ENCODE data around the gene TRPM5. TPM values are rescaled to one million over a fixed set of nuclear protein-coding genes. Genes with fewer than 3 reads are reported as not detected.

Gene TRPM5
- total and polyA plus RNA-seq, 2 of the 8 experiments (the other 6 are each of a cell fraction or from before 2014, with no cell fraction given), result 0.02 TPM; not detected in 1

GRCh38 chr11:2475136-2475918, 31.0 kb upstream of the TRPM5 start:
- H4K91ac ChIP-seq (replicated peaks; ENCODE audit: insufficient read length, low read length), result no peak overlapping the region
- no peak overlapping the region for H4K8ac ChIP-seq (ENCODE audit: extremely low read depth, insufficient read depth, low read length)
- ChIA-PET POLR2A (ENCODE audit: partially characterized antibody) (interaction anchor here (1.3 kb wide), 1 partner anchor 16 kb away, joined by 3 read pairs; no protein-coding TSS in a partner anchor), CTCF (ENCODE audit: partially characterized antibody) (interaction anchor here (0.8 to 1.9 kb wide), 6 partner anchors 22 to 413 kb away, joined by 3 to 15 read pairs (median 4); no protein-coding TSS in a partner anchor)
- H3K23ac ChIP-seq (ENCODE audit: insufficient read length), result no peak overlapping the region
- H3K79me1 ChIP-seq (ENCODE audit: low read depth, low read length), result no peaks in the 10 kb centered on the region
- no peaks in the 10 kb centered on the region for H3K4me1 ChIP-seq (replicated peaks in 1 of 4; ENCODE audit: control insufficient read depth in 3 of 4, insufficient read depth in 4 of 4, low read length in 3 of 4)
- peaks cover 5 to 9% of the 10 kb centered on the region in 2 experiments; a peak in 2 of 4 replicates for H3K9me3 ChIP-seq (ENCODE audit: insufficient read depth in 2 of 2, low read depth in 1 of 2, low read length in 1 of 2)
- H2AFZ ChIP-seq (ENCODE audit: low read length), result no peak overlapping the region
- H4K5ac ChIP-seq (ENCODE audit: insufficient read length, low read depth, low read length), result no peak overlapping the region
- FAIRE-seq (no peak), DNase-seq (ENCODE audit: low read depth in 1 of 2, low spot score in 2 of 2) (no peak)
- no peak overlapping the region for H3K4me2 ChIP-seq (ENCODE audit: insufficient read depth in 1 of 2, low read depth in 2 of 2, low read length in 2 of 2)
- H3K14ac ChIP-seq (ENCODE audit: insufficient read length), result no peak overlapping the region
- peaks cover 0 to 21% (median 14%) of the 10 kb centered on the region in 4 experiments; a peak in 6 of 7 replicates for H3K27me3 ChIP-seq (replicated peaks in 1 of 4; ENCODE audit: control insufficient read depth in 3 of 4, extremely low read depth in 1 of 4, insufficient read depth in 3 of 4, low read length in 3 of 4)
- no peak overlapping the region for H2BK12ac ChIP-seq (ENCODE audit: low read depth, low read length)
- H2BK5ac ChIP-seq (ENCODE audit: low read depth, low read length), result no peak overlapping the region
- no peak overlapping the region for H3K9ac ChIP-seq (replicated peaks in 1 of 4; ENCODE audit: extremely low read depth in 1 of 4, low read depth in 3 of 4, low read length in 3 of 4)
- H2BK20ac ChIP-seq (ENCODE audit: low read length), result no peak overlapping the region
- H4K20me1 ChIP-seq (replicated peaks in 1 of 2; ENCODE audit: control insufficient read depth in 1 of 2, insufficient read depth in 2 of 2, low read length in 2 of 2), result peaks cover 0 to 7% of the 10 kb centered on the region in 2 experiments
- no peaks in the 10 kb centered on the region for H3K36me3 ChIP-seq (ENCODE audit: control insufficient read depth in 2 of 4, insufficient read depth in 4 of 4, low read length in 3 of 4)
- H2BK120ac ChIP-seq (replicated peaks; ENCODE audit: low read depth, low read length), result no peak overlapping the region
- H3K79me2 ChIP-seq (ENCODE audit: control insufficient read depth in 1 of 2, insufficient read depth in 2 of 2, low read length in 2 of 2), result no peaks in the 10 kb centered on the region
- no peak overlapping the region; the same call in 1 of the 2 replicates for H2AK5ac ChIP-seq (ENCODE audit: low read depth, low read length)
- no peak overlapping the region for H3K4ac ChIP-seq (replicated peaks; ENCODE audit: insufficient read length, low read depth, low read length)
- no peak overlapping the region for H3K18ac ChIP-seq (ENCODE audit: extremely low read depth, low read length)
- no peak overlapping the region for H3K56ac ChIP-seq (replicated peaks; ENCODE audit: insufficient read length, low read depth, low read length)
- TF ChIP-seq FOSL1 (IDR thresholded peaks at IDR 0.05; ENCODE audit: insufficient read depth, low read depth, low read length) (no peak), RBBP5 (IDR thresholded peaks at IDR 0.05; ENCODE audit: borderline replicate concordance, low read depth, low read length) (no peak), JUN (IDR thresholded peaks at IDR 0.05; ENCODE audit: low read depth, low read length) (no peak), CBX5 (IDR thresholded peaks at IDR 0.05; ENCODE audit: low read depth, low read length) (no peak), CTCF (IDR thresholded peaks at IDR 0.05; ENCODE audit: control extremely low read depth in 1 of 3, insufficient read depth in 1 of 3, low read depth in 1 of 3, low read length in 3 of 3) (no peak), SP1 (IDR thresholded peaks at IDR 0.05; ENCODE audit: low read depth, low read length) (no peak), PHF8 (conservative IDR thresholded peaks at IDR 0.05; ENCODE audit: low read depth, low read length) (no peak), CHD2 (IDR thresholded peaks at IDR 0.05; ENCODE audit: low read length) (no peak), SIX5 (IDR thresholded peaks at IDR 0.05; ENCODE audit: low read depth, low read length) (no peak), GTF2F1 (IDR thresholded peaks at IDR 0.05; ENCODE audit: borderline replicate concordance, low read depth, low read length) (no peak)
- no peak overlapping the region for H2BK15ac ChIP-seq (ENCODE audit: low read length)
- H3K23me2 ChIP-seq (ENCODE audit: low read depth, low read length), result no peaks in the 10 kb centered on the region; the same call in 1 of the 2 replicates
- WGBS, 2 experiments (ENCODE audit: extremely low coverage in 1 of 2, insufficient coverage in 1 of 2, insufficient read length in 1 of 2, insufficient replicate concordance in 2 of 2, low coverage in 1 of 2, low lambda C conversion rate in 2 of 2, missing lambda C conversion rate in 1 of 2), result 85% methylated on average over 17 of the region's 17 CpGs; no CpG with 5 or more reads in 1 of the 2 experiments
- H3K4me3 ChIP-seq (ENCODE audit: extremely low read depth in 1 of 4, insufficient read depth in 2 of 4, low read depth in 3 of 4, low read length in 4 of 4), result no peak overlapping the region
- H3K27ac ChIP-seq (ENCODE audit: low read depth, low read length), result no peak overlapping the region

Data from H1 (cell line).